ENCODE data around the gene KIF18B.

DNA sequence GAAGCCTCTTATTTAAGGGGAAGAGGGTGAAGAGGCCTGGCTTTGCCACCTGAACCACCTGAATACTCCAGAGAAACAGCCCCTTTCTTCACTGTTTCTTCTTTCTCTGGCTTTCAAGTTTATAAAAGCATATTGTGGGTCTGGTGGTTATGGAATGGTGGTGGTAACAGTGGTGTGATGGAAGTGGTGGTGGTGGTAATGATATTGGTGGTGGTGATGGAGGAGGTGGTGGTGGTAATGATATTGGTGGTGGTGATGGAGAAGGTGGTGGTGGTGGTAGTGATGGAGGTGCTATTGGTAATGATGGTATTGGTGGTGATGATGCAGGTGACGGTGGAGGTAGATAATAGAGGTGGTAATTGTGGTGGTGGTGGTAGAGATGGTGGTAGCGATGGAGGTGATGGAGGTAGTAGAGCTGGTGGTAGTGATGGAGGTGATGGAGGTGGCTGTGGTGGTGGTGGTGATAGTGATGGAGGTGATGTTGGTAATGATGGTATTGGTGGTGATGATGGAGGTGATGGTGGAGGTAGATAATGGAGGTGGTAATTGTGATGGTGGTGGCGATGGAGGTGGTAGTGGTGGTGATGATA, 34.6 kb upstream of the KIF18B start:
- no peak for TF ChIP-seq POLR2AphosphoS5 (IDR thresholded peaks at IDR 0.05; ENCODE audit: low read depth, low read length)
- TF ChIP-seq ZFP91 (CRISPR knock-in tag; IDR thresholded peaks at IDR 0.05; ENCODE audit: borderline replicate concordance): no peak
- no peak for TF ChIP-seq MAZ (IDR thresholded peaks at IDR 0.05; ENCODE audit: borderline replicate concordance, low read depth, low read length)
- TF ChIP-seq MAZ (CRISPR knock-in tag; IDR thresholded peaks at IDR 0.05; ENCODE audit: low read depth): no peak
- no peak for TF ChIP-seq GABPB1 (CRISPR knock-in tag; IDR thresholded peaks at IDR 0.05)
- no peak for TF ChIP-seq ZMYM2 (CRISPR knock-in tag; IDR thresholded peaks at IDR 0.05)
- TF ChIP-seq JUND (CRISPR knock-in tag; IDR thresholded peaks at IDR 0.05): no peak
- TF ChIP-seq, protein P1, sequence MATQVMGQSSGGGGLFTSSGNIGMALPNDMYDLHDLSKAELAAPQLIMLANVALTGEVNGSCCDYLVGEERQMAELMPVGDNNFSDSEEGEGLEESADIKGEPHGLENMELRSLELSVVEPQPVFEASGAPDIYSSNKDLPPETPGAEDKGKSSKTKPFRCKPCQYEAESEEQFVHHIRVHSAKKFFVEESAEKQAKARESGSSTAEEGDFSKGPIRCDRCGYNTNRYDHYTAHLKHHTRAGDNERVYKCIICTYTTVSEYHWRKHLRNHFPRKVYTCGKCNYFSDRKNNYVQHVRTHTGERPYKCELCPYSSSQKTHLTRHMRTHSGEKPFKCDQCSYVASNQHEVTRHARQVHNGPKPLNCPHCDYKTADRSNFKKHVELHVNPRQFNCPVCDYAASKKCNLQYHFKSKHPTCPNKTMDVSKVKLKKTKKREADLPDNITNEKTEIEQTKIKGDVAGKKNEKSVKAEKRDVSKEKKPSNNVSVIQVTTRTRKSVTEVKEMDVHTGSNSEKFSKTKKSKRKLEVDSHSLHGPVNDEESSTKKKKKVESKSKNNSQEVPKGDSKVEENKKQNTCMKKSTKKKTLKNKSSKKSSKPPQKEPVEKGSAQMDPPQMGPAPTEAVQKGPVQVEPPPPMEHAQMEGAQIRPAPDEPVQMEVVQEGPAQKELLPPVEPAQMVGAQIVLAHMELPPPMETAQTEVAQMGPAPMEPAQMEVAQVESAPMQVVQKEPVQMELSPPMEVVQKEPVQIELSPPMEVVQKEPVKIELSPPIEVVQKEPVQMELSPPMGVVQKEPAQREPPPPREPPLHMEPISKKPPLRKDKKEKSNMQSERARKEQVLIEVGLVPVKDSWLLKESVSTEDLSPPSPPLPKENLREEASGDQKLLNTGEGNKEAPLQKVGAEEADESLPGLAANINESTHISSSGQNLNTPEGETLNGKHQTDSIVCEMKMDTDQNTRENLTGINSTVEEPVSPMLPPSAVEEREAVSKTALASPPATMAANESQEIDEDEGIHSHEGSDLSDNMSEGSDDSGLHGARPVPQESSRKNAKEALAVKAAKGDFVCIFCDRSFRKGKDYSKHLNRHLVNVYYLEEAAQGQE (IDR thresholded peaks at IDR 0.05; ENCODE audit: borderline replicate concordance in 1 of 2, low read depth in 1 of 2, low read length in 2 of 2): no peak
- TF ChIP-seq NFIC (IDR thresholded peaks at IDR 0.05; ENCODE audit: low read length): no peak
- no peak for TF ChIP-seq ZNF709 (CRISPR knock-in tag; IDR thresholded peaks at IDR 0.05)
- no peak for TF ChIP-seq TRIM24 (CRISPR knock-in tag; IDR thresholded peaks at IDR 0.05)
